HEK293 (cell line): ENCODE measurements around the gene ARRDC2.
A peak's percentile ranks its signal among the peaks of the same experiment; 100 is the strongest.

Experiments used
- AEBP2 ChIP-seq: fragments of 450-650 bp; formaldehyde crosslinking; IDR thresholded peaks from 2 replicates; pipeline ENCODE4 v1.5.1; 2016; ENCODE audit warnings: missing biosample characterization, missing genetic modification characterization, borderline replicate concordance
- GFI1B ChIP-seq: fragments of 450-650 bp; formaldehyde crosslinking; IDR thresholded peaks from 2 replicates; pipeline ENCODE4 v1.5.1; 2016; ENCODE audit warnings: missing biosample characterization, missing genetic modification characterization
- KLF8 ChIP-seq: fragments of 450-650 bp; formaldehyde crosslinking; IDR thresholded peaks from 2 replicates; pipeline ENCODE4 v1.5.1; 2016; ENCODE audit warnings: missing biosample characterization, missing genetic modification characterization
- MYNN ChIP-seq: fragments of 450-650 bp; formaldehyde crosslinking; IDR thresholded peaks from 2 replicates; pipeline ENCODE4 v1.5.1; 2016; ENCODE audit warnings: missing biosample characterization, missing genetic modification characterization, borderline replicate concordance
- RBAK ChIP-seq: fragments of 450-650 bp; formaldehyde crosslinking; IDR thresholded peaks from 2 replicates; pipeline ENCODE4 v1.5.1; 2016; ENCODE audit warnings: missing biosample characterization, missing genetic modification characterization
- SCRT2 ChIP-seq: fragments of 450-650 bp; formaldehyde crosslinking; IDR thresholded peaks from 2 replicates; pipeline ENCODE4 v1.5.1; 2016; ENCODE audit warnings: missing biosample characterization, missing genetic modification characterization
- ZFP3 ChIP-seq: fragments of 450-650 bp; formaldehyde crosslinking; IDR thresholded peaks from 2 replicates; pipeline ENCODE4 v1.5.1; 2016; ENCODE audit warnings: low read depth, missing biosample characterization, missing genetic modification characterization
- ZFP37 ChIP-seq: fragments of 450-650 bp; formaldehyde crosslinking; IDR thresholded peaks from 2 replicates; pipeline ENCODE4 v1.5.1; 2016; ENCODE audit warnings: missing biosample characterization, missing genetic modification characterization
- ZNF239 ChIP-seq: fragments of 450-650 bp; formaldehyde crosslinking; IDR thresholded peaks from 2 replicates; pipeline ENCODE4 v1.5.1; 2016; ENCODE audit warnings: missing biosample characterization, missing genetic modification characterization
- ZNF24 ChIP-seq: fragments of 450-650 bp; formaldehyde crosslinking; IDR thresholded peaks from 2 replicates; pipeline ENCODE4 v1.5.1; 2016; ENCODE audit warnings: missing biosample characterization, missing genetic modification characterization
- ZNF26 ChIP-seq: fragments of 450-650 bp; formaldehyde crosslinking; IDR thresholded peaks from 2 replicates; pipeline ENCODE4 v1.5.1; 2016; ENCODE audit warnings: missing biosample characterization, missing genetic modification characterization
- ZNF274 ChIP-seq, 2 experiments: fragments of 200-500 bp in 1 of 2; fragments of 450-650 bp in 1 of 2; sonication (Bioruptor generic) in 1 of 2; formaldehyde crosslinking in 1 of 2; IDR thresholded peaks; 2 replicates each; pipeline versions ENCODE4 v1.5.1 to v1.6.1; 2014 to 2016; ENCODE audit warnings: borderline replicate concordance in 1 of 2, inconsistent platforms in 1 of 2, low read length in 1 of 2, missing biosample characterization in 1 of 2, missing genetic modification characterization in 1 of 2
- ZNF335 ChIP-seq: fragments of 450-650 bp; formaldehyde crosslinking; conservative IDR thresholded peaks from 2 replicates; pipeline ENCODE4 v1.5.1; 2016; ENCODE audit warnings: missing biosample characterization, missing genetic modification characterization
- ZNF394 ChIP-seq: fragments of 450-650 bp; formaldehyde crosslinking; IDR thresholded peaks from 2 replicates; pipeline ENCODE4 v1.5.1; 2016; ENCODE audit warnings: missing biosample characterization, missing genetic modification characterization, mild to moderate bottlenecking, moderate library complexity, borderline replicate concordance
- ZNF548 ChIP-seq: fragments of 450-650 bp; formaldehyde crosslinking; IDR thresholded peaks from 2 replicates; pipeline ENCODE4 v1.5.1; 2016; ENCODE audit warnings: missing biosample characterization, missing genetic modification characterization
- ZNF585B ChIP-seq: fragments of 450-650 bp; formaldehyde crosslinking; IDR thresholded peaks from 2 replicates; pipeline ENCODE4 v1.5.1; 2016; ENCODE audit warnings: missing biosample characterization, missing genetic modification characterization
- ZNF654 ChIP-seq: fragments of 450-650 bp; formaldehyde crosslinking; IDR thresholded peaks from 2 replicates; pipeline ENCODE4 v1.5.1; 2016; ENCODE audit warnings: low read depth, missing biosample characterization, missing genetic modification characterization
- ZNF660 ChIP-seq: fragments of 450-650 bp; IDR thresholded peaks from 2 replicates; pipeline ENCODE4 v1.5.1; 2018; ENCODE audit warnings: missing biosample characterization, mild to moderate bottlenecking, missing genetic modification characterization
- ZNF664 ChIP-seq: fragments of 450-650 bp; formaldehyde crosslinking; IDR thresholded peaks from 2 replicates; pipeline ENCODE4 v1.5.1; 2016; ENCODE audit warnings: missing biosample characterization, missing genetic modification characterization
- ZNF677 ChIP-seq: fragments of 450-650 bp; IDR thresholded peaks from 2 replicates; pipeline ENCODE4 v1.5.0; 2018; ENCODE audit warnings: missing biosample characterization, mild to moderate bottlenecking, missing genetic modification characterization, moderate library complexity
- ZNF704 ChIP-seq: fragments of 450-650 bp; formaldehyde crosslinking; IDR thresholded peaks from 2 replicates; pipeline ENCODE4 v1.5.1; 2016; ENCODE audit warnings: missing biosample characterization, missing genetic modification characterization
- ZNF747 ChIP-seq: fragments of 450-650 bp; formaldehyde crosslinking; IDR thresholded peaks from 2 replicates; pipeline ENCODE4 v1.5.1; 2016; ENCODE audit warnings: missing biosample characterization, missing genetic modification characterization
- ZNF777 ChIP-seq: fragments of 450-650 bp; formaldehyde crosslinking; IDR thresholded peaks from 2 replicates; pipeline ENCODE4 v1.5.1; 2017; ENCODE audit warnings: missing biosample characterization, missing genetic modification characterization, borderline replicate concordance
- ZNF785 ChIP-seq: fragments of 450-650 bp; formaldehyde crosslinking; IDR thresholded peaks from 2 replicates; pipeline ENCODE4 v1.5.1; 2016; ENCODE audit warnings: missing biosample characterization, missing genetic modification characterization
- ZNF830 ChIP-seq: fragments of 450-650 bp; IDR thresholded peaks from 2 replicates; pipeline ENCODE4 v1.5.0; 2018; ENCODE audit warnings: missing biosample characterization, missing genetic modification characterization, low read depth, mild to moderate bottlenecking, moderate library complexity
- ZNF837 ChIP-seq: fragments of 450-650 bp; formaldehyde crosslinking; IDR thresholded peaks from 2 replicates; pipeline ENCODE4 v1.5.1; 2016; ENCODE audit warnings: missing biosample characterization, missing genetic modification characterization
- ZSCAN30 ChIP-seq: fragments of 450-650 bp; IDR thresholded peaks from 2 replicates; pipeline ENCODE4 v1.5.1; 2018; ENCODE audit warnings: missing biosample characterization, mild to moderate bottlenecking, missing genetic modification characterization, moderate library complexity
- TF ChIP-seq, protein P1 (sequence below): fragments of 450-650 bp; formaldehyde crosslinking; IDR thresholded peaks from 2 replicates; pipeline ENCODE4 v1.5.1; 2016; ENCODE audit warnings: missing biosample characterization, missing genetic modification characterization
- TF ChIP-seq, protein P2 (sequence below): fragments of 450-650 bp; formaldehyde crosslinking; IDR thresholded peaks from 2 replicates; pipeline ENCODE4 v1.5.1; 2016; ENCODE audit warnings: missing biosample characterization, missing genetic modification characterization
- TF ChIP-seq, protein P3 (sequence below): fragments of 450-650 bp; formaldehyde crosslinking; IDR thresholded peaks from 2 replicates; pipeline ENCODE4 v1.5.1; 2017; ENCODE audit warnings: missing biosample characterization, missing genetic modification characterization

ARRDC2 gene

GRCh38 chr19:17996826-17997316 lies 11.1 kb upstream of the ARRDC2 start (continued):
- TF ChIP-seq, protein P1, sequence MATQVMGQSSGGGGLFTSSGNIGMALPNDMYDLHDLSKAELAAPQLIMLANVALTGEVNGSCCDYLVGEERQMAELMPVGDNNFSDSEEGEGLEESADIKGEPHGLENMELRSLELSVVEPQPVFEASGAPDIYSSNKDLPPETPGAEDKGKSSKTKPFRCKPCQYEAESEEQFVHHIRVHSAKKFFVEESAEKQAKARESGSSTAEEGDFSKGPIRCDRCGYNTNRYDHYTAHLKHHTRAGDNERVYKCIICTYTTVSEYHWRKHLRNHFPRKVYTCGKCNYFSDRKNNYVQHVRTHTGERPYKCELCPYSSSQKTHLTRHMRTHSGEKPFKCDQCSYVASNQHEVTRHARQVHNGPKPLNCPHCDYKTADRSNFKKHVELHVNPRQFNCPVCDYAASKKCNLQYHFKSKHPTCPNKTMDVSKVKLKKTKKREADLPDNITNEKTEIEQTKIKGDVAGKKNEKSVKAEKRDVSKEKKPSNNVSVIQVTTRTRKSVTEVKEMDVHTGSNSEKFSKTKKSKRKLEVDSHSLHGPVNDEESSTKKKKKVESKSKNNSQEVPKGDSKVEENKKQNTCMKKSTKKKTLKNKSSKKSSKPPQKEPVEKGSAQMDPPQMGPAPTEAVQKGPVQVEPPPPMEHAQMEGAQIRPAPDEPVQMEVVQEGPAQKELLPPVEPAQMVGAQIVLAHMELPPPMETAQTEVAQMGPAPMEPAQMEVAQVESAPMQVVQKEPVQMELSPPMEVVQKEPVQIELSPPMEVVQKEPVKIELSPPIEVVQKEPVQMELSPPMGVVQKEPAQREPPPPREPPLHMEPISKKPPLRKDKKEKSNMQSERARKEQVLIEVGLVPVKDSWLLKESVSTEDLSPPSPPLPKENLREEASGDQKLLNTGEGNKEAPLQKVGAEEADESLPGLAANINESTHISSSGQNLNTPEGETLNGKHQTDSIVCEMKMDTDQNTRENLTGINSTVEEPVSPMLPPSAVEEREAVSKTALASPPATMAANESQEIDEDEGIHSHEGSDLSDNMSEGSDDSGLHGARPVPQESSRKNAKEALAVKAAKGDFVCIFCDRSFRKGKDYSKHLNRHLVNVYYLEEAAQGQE (tag by site-specific recombination): no peak
- TF ChIP-seq ZNF394 (tag by site-specific recombination) (0 out of 2 replicates have a peak, but pooled peaks have one; percentile 22), ZNF24 (no peak), ZNF704 (tag by site-specific recombination) (no peak), GFI1B (no peak), ZNF777 (tag by site-specific recombination) (no peak), ZNF239 (no peak), ZNF747 (tag by site-specific recombination) (no peak), ZNF548 (tag by site-specific recombination) (no peak), ZSCAN30 (tag by site-specific recombination) (peak; percentile 57; the same call in 1 of the 2 replicates), ZNF785 (no peak), AEBP2 (tag by site-specific recombination) (no peak), KLF8 (tag by site-specific recombination) (no peak), ZNF26 (tag by site-specific recombination) (no peak), ZNF660 (tag by site-specific recombination) (0 out of 2 replicates have a peak, but pooled peaks have one; percentile 43), ZNF664 (tag by site-specific recombination) (no peak), ZNF830 (tag by site-specific recombination) (no peak), ZNF585B (no peak), ZFP3 (tag by site-specific recombination) (no peak), ZNF335 (tag by site-specific recombination) (no peak), SCRT2 (no peak), ZNF654 (tag by site-specific recombination) (peak; percentile 86), ZNF837 (no peak), MYNN (tag by site-specific recombination) (no peak), ZNF677 (tag by site-specific recombination) (no peak), RBAK (no peak), ZNF274 (IDR thresholded peaks at IDR 0.05; ENCODE audit: low read length) (no peak), ZNF274 (tag by site-specific recombination; IDR thresholded peaks at IDR 0.05; ENCODE audit: borderline replicate concordance) (no peak), ZFP37 (tag by site-specific recombination) (peak; percentile 65; the same call in 1 of the 2 replicates)
- TF ChIP-seq, protein P2, sequence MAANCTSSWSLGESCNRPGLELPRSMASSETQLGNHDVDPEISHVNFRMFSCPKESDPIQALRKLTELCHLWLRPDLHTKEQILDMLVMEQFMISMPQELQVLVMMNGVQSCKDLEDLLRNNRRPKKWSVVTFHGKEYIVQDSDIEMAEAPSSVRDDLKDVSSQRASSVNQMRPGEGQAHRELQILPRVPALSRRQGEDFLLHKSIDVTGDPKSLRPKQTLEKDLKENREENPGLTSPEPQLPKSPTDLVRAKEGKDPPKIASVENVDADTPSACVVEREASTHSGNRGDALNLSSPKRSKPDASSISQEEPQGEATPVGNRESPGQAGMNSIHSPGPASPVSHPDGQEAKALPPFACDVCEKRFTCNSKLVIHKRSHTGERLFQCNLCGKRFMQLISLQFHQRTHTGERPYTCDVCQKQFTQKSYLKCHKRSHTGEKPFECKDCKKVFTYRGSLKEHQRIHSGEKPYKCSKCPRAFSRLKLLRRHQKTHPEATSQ (tag by site-specific recombination): no peak
- TF ChIP-seq, protein P3, sequence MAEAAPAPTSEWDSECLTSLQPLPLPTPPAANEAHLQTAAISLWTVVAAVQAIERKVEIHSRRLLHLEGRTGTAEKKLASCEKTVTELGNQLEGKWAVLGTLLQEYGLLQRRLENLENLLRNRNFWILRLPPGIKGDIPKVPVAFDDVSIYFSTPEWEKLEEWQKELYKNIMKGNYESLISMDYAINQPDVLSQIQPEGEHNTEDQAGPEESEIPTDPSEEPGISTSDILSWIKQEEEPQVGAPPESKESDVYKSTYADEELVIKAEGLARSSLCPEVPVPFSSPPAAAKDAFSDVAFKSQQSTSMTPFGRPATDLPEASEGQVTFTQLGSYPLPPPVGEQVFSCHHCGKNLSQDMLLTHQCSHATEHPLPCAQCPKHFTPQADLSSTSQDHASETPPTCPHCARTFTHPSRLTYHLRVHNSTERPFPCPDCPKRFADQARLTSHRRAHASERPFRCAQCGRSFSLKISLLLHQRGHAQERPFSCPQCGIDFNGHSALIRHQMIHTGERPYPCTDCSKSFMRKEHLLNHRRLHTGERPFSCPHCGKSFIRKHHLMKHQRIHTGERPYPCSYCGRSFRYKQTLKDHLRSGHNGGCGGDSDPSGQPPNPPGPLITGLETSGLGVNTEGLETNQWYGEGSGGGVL (tag by site-specific recombination): no peak
